ENCODE measurements around the gene UBTD2. TPM values are rescaled to one million over a fixed set of nuclear protein-coding genes. Genes with fewer than 3 reads are reported as not detected.

UBTD2 gene
- total RNA-seq, 1 experiment from 2014 or later: 42.6 TPM

- no peak overlapping the region for H3K14ac ChIP-seq (ENCODE audit: insufficient read depth, low read length)
- no peak overlapping the region for H3K56ac ChIP-seq (ENCODE audit: insufficient read length, low read depth, low read length)
- H4K8ac ChIP-seq (replicated peaks; ENCODE audit: insufficient read length, low read depth, low read length): no peak overlapping the region
- peaks cover 6% of the 10 kb centered on the region; the same call in 1 of the 2 replicates for H3K27me3 Mint-ChIP-seq (ENCODE audit: low read depth)
- no peak overlapping the region for H3K4ac ChIP-seq (ENCODE audit: low read depth, low read length)
- H3K9me3 Mint-ChIP-seq: peaks cover 5 to 6% of the 10 kb centered on the region in 2 experiments
- no peak overlapping the region for H2AK5ac ChIP-seq (ENCODE audit: insufficient read length, low read length)
- H3K79me1 ChIP-seq (ENCODE audit: insufficient read depth, low read depth, low read length, poor library complexity, severe bottlenecking): no peaks in the 10 kb centered on the region
- no peak overlapping the region for H3T11ph ChIP-seq (ENCODE audit: low read length)
- H4K20me1 ChIP-seq (ENCODE audit: control insufficient read depth, insufficient read depth, insufficient read length): no peaks in the 10 kb centered on the region
- no CpG with 5 or more reads among the region's 7 CpGs for WGBS (ENCODE audit: extremely low coverage, insufficient read length, low lambda C conversion rate)
- H2BK20ac ChIP-seq (ENCODE audit: low read depth, low read length, poor library complexity, severe bottlenecking): no peak overlapping the region
- no peaks in the 10 kb centered on the region for H3K79me2 ChIP-seq (ENCODE audit: insufficient read depth, low read length)
- TF ChIP-seq CTCF (conservative IDR thresholded peaks at IDR 0.05): no peak
- H3K23ac ChIP-seq (ENCODE audit: insufficient read length, low read depth, low read length): no peak overlapping the region
- no peak overlapping the region for H3K4me3 Mint-ChIP-seq
- H3K4me2 ChIP-seq (ENCODE audit: insufficient read depth, insufficient read length, low read length): no peak overlapping the region
- H3K9ac ChIP-seq (ENCODE audit: extremely low read depth, insufficient read length, low read length): no peak overlapping the region
- H3K4me1 ChIP-seq (ENCODE audit: insufficient read depth, low read length): no peaks in the 10 kb centered on the region
- H4K91ac ChIP-seq (ENCODE audit: insufficient read length, low read depth, low read length): no peak overlapping the region
- no peak overlapping the region for H3K27ac ChIP-seq (ENCODE audit: insufficient read length, low read depth, low read length)
- no peak overlapping the region for H2AFZ ChIP-seq (ENCODE audit: low read length)
- H3K36me3 Mint-ChIP-seq (ENCODE audit: insufficient read depth in 1 of 3, low read depth in 3 of 3): no peaks in the 10 kb centered on the region
- no peak overlapping the region for H2BK120ac ChIP-seq (ENCODE audit: low read depth, low read length, poor library complexity, severe bottlenecking)
- no peaks in the 10 kb centered on the region for H3K9me3 ChIP-seq (ENCODE audit: control insufficient read depth, low read depth, low read length)
- no peak overlapping the region for H3K18ac ChIP-seq (ENCODE audit: insufficient read length, low read depth, low read length)
- no peaks in the 10 kb centered on the region for H3K27me3 ChIP-seq (ENCODE audit: insufficient read depth, low read length)
- H3K23me2 ChIP-seq (ENCODE audit: insufficient read length, low read depth, low read length, poor library complexity, severe bottlenecking): no peaks in the 10 kb centered on the region
- H2BK15ac ChIP-seq (ENCODE audit: low read depth, low read length): no peak overlapping the region
- H2BK5ac ChIP-seq (ENCODE audit: insufficient read length, low read length): no peak overlapping the region
- peaks cover 0 to 8% of the 10 kb centered on the region in 2 experiments; a peak in 2 of 4 replicates for H3K4me1 Mint-ChIP-seq
- no peak overlapping the region for H4K5ac ChIP-seq (ENCODE audit: insufficient read length, low read depth, low read length)
- H3K27ac Mint-ChIP-seq: no peak overlapping the region
- H2BK12ac ChIP-seq (ENCODE audit: insufficient read length, low read depth, low read length): no peak overlapping the region
- no peak for DNase-seq
Measured at GRCh38 chr5:172311026-172311425, 27.5 kb upstream of the UBTD2 start.
